MM.1S (cell line): ENCODE measurements around the gene EPB41L2.

Experiments
- CTCF ChIP-seq: fragments of 300-600 bp; sonication (generic); IDR thresholded peaks from 2 replicates; pipeline ENCODE4 v1.5.1; 2016; ENCODE audit warnings: antibody characterized with exemption, low read length, mixed read lengths
- EZH2 ChIP-seq: fragments of 300-600 bp; sonication (generic); optimal IDR thresholded peaks from 2 replicates; pipeline ENCODE3; 2017; ENCODE audit warnings: low read depth, mild to moderate bottlenecking, antibody characterized with exemption, low read length, mixed read lengths
- EZH2phosphoT487 ChIP-seq: fragments of 300-600 bp; sonication (generic); IDR thresholded peaks from 2 replicates; pipeline ENCODE4 v1.6.1; 2018; ENCODE audit warnings: antibody characterized with exemption, low read length

- no peak for TF ChIP-seq EZH2
- no peak for TF ChIP-seq CTCF
- TF ChIP-seq EZH2phosphoT487, result no peak
Measured at GRCh38 chr6:130966344-130966980, 96.6 kb downstream of the EPB41L2 start.
